K562 treated with DMSO at 1 percent for 12 hours (cell line): ENCODE measurements around the gene CNIH1. TPM values are rescaled to one million over a fixed set of nuclear protein-coding genes. Genes with fewer than 3 reads are reported as not detected.

Experiments used
- total RNA-seq: library from RNA; unstranded; fragments of 300-600 nt; gene quantifications from 2 replicates; pipeline ENCODE4 v1.2.3, GENCODE V29; 2022; ENCODE audit not compliant: insufficient read depth

CNIH1 gene
- 50.6 and 59.4 TPM in 2 replicates for total RNA-seq

DNA sequence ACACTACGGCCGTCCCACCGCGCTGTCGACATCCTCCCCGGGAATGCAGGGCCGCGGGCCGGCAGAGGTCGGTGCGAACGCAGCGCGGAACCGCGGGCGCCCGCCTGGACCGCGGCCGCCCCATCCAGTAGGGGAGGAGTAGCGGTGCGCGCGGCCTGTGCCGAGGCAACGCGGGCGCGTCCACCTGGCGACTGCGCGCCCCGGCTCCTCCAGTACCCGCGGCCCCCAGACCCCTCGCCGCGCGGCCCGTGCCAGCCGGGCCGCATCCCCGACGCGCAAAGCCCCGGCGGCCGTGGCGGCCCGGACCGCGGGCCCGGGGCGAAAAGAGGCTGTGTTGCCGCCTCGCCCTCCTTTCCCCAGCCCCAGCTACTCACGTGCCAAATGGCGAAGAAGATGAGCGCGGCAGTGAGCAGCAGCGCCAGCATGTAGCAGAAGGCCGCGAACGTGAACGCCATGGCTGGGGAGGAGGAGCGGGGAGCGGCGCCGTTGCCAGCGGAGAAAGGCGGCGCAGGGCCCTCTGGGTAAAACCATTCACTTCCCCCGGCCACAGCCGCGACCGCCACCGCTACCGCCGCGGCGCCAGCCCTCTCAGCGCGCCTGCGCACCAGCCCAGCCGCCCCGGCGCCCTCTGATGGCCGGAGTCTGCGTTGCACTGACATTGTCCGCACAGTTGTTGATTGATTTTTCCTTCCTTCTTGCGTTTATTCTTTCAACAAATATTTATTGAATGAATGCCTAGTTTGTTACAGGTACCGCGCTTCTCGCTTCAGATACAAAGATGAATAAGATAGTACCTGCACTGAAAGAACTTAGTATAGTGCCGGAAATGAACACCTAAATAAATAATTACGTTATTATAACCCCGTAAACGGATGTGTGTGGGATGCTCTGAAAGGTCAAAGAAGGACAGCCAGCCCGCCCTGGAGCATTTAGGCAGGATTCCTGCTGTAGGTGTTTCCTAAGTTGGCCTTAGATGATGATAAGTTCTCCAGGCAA, at the start of gene CNIH1:
Gene CNIH1 (minus strand): TSS at position 502 of the 996 bp plus-strand sequence. CDS start 47 bp downstream, at position 455.

DNA sequence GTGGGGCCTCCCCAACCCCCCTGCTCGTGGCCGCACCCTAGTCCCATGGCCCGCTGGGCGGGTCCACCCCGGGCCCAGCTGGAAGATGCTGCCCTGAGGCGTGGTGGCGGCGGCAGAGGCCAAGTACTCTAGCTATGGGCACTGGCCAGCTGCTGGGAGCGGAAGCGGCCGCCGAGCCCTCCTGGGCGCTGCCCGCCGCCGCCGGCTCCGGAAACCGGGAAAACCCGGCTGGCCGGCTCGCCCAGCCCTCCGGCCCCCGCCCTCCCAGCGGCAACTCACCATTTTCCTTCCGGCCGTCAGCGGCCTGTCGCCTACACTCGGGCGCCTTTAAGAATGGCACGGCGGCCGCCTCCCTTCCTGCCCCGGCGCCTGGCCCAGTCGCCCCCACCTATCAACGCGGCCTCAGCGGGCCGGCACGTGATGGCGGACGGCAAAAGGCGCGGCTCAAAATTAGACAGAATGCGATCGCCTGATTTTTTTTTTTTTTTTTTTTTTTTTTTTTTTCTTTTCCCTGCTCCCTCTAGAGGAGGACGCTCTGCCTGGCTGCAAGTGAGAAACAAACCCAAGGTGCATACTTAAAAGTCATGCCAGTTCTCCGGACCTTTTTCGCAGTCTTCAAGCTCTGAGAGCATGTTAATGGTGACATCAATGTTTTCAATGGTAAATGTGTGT, 47.6 kb upstream of the CNIH1 start, which contains the start of gene GMFB:
Gene GMFB (minus strand): TSS at position 335 of the 672 bp plus-strand sequence. CDS start 53 bp downstream, at position 282.

DNA sequence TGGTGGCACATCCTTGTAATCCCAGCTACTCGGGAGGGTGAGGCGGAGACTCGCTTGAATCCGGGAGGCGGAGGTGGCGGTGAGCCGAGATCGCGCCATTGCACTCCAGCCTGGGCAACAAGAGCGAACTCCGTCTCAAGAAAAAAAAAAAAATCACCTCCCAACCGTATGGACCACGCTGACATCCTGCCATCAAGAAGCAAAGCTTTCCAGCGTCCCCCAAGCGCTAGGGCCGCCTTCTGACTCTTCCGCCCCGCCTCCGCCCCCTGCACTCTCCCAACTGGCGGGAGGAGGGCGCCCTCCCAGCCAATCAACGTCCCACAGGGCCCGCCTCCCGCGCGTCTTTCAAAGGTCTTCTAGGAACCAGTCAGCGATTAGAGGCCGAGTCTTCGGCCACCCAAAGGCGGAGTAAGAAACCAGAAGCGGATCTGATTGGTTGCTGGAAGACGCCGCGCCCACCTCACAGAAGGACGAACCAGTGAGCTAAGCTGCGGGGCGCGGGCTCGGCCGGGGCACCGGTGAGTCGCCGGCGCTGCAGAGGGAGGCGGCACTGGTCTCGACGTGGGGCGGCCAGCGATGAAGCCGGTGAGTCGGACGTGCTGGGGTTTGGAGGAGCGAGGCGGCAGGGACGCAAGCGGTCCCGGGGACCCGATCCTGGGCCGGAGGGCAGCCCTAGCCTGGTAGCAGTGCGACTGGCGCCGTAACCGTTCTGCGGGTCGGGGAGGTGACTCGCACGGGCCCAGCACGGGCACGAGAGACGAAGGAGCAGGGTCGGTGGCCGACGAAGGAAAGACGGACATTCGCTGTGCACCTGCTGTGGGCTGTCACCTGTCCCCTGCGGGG, 44.5 kb downstream of the CNIH1 start, which contains the start of gene CDKN3:
Gene CDKN3 (plus strand): TSS at position 515 of the 843 bp plus-strand sequence. CDS start 62 bp downstream, at position 577.

Other genes starting within 250 kb of the CNIH1 start
- 35.8 and 70.2 TPM in 2 replicates for gene CDKN3, start 44.4 kb downstream of the CNIH1 start, total RNA-seq
- gene GMFB, start 47.6 kb upstream of the CNIH1 start, total RNA-seq = 4.3 and 15.3 TPM in 2 replicates
- gene CGRRF1, start 68.5 kb upstream of the CNIH1 start, total RNA-seq = 5.1 and 7.8 TPM in 2 replicates
- 0.98 and 4.1 TPM in 2 replicates for gene SAMD4A, start 125.8 kb upstream of the CNIH1 start, total RNA-seq